Measurements from ENCODE around the gene ELOVL1.

Gene ELOVL1

GRCh38 chr1:43339584-43340232 is 28.1 kb downstream of the ELOVL1 start:
- H3K9me2 ChIP-seq (replicated peaks; ENCODE audit: control insufficient read depth, low read length): no peaks in the 10 kb centered on the region
- H3K4me1 ChIP-seq (ENCODE audit: control insufficient read depth, low read length): no peaks in the 10 kb centered on the region
- no peak overlapping the region for H3K4me2 ChIP-seq (ENCODE audit: low read length)
- no peaks in the 10 kb centered on the region for H3K9me3 ChIP-seq (ENCODE audit: control insufficient read depth, insufficient read depth, low read length)
- H3K27me3 ChIP-seq (ENCODE audit: control insufficient read depth, low read length): peaks cover 2% of the 10 kb centered on the region; the same call in 1 of the 2 replicates
- TF ChIP-seq CTCF (IDR thresholded peaks at IDR 0.05; ENCODE audit: low read depth, low read length, poor library complexity, severe bottlenecking): no peak
- TF ChIP-seq EZH2phosphoT487 (IDR thresholded peaks at IDR 0.05; ENCODE audit: borderline replicate concordance, low read length): no peak
- no peaks in the 10 kb centered on the region for H4K20me1 ChIP-seq (ENCODE audit: control insufficient read depth, insufficient read depth, low read depth, low read length)
- H3K79me2 ChIP-seq (ENCODE audit: control insufficient read depth, low read length): no peaks in the 10 kb centered on the region
- H3K4me3 ChIP-seq (ENCODE audit: low read length): no peak overlapping the region
- no peaks in the 10 kb centered on the region for H3K36me3 ChIP-seq (ENCODE audit: control insufficient read depth, low read length)
- H3K27ac ChIP-seq (ENCODE audit: low read depth, low read length): no peak overlapping the region
- H3F3A ChIP-seq (ENCODE audit: control insufficient read depth, insufficient read depth): no peaks in the 10 kb centered on the region

DNA sequence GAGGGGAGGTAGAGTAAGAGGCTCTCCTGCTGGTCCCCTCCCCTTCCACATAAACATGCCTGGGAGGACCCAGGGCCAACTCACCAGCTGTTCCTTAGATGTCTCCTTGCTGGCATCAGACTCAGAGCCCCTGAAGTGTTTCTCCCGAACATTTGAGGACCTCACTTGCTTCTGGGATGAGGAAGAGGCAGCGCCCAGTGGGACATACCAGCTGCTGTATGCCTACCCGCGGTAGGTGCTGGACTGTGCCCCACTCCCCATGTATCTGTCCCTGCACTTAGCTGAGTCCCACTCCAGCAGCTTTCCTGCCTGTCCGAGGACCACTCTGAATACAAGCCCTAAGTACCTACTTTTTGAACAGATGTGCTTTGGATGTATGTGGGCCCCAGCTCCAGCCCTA is 29.8 kb downstream of the ELOVL1 start:
- no peak overlapping the region for H3K4me2 ChIP-seq (ENCODE audit: low read length)
- peaks cover 2% of the 10 kb centered on the region; the same call in 1 of the 2 replicates for H3K27me3 ChIP-seq (ENCODE audit: control insufficient read depth, low read length)
- no peaks in the 10 kb centered on the region for H3K9me2 ChIP-seq (replicated peaks; ENCODE audit: control insufficient read depth, low read length)
- H3K4me1 ChIP-seq (ENCODE audit: control insufficient read depth, low read length): no peaks in the 10 kb centered on the region
- no peaks in the 10 kb centered on the region for H3F3A ChIP-seq (ENCODE audit: control insufficient read depth, insufficient read depth)
- H4K20me1 ChIP-seq (ENCODE audit: control insufficient read depth, insufficient read depth, low read depth, low read length): no peaks in the 10 kb centered on the region
- H3K36me3 ChIP-seq (ENCODE audit: control insufficient read depth, low read length): no peaks in the 10 kb centered on the region
- H3K79me2 ChIP-seq (ENCODE audit: control insufficient read depth, low read length): no peaks in the 10 kb centered on the region
- H3K27ac ChIP-seq (ENCODE audit: low read depth, low read length): no peak overlapping the region
- H3K9me3 ChIP-seq (ENCODE audit: control insufficient read depth, insufficient read depth, low read length): no peaks in the 10 kb centered on the region
- no peak overlapping the region for H3K4me3 ChIP-seq (ENCODE audit: low read length)
- TF ChIP-seq EZH2phosphoT487 (IDR thresholded peaks at IDR 0.05; ENCODE audit: borderline replicate concordance, low read length) (no peak), CTCF (IDR thresholded peaks at IDR 0.05; ENCODE audit: low read depth, low read length, poor library complexity, severe bottlenecking) (no peak)

GRCh38 chr1:43337588-43337987 is 30.2 kb downstream of the ELOVL1 start, which contains the start of gene MPL:
MPL (plus strand) TSS chr1:43337818; CDS start chr1:43337849, 31 bp downstream.
- Histone ChIP-seq H3K9me2 (replicated peaks; ENCODE audit: control insufficient read depth, low read length) (no peaks in the 10 kb centered on the region), H3K4me1 (ENCODE audit: control insufficient read depth, low read length) (no peaks in the 10 kb centered on the region), H3K4me3 (ENCODE audit: low read length) (no peak within 1 kb of the TSS), H3F3A (ENCODE audit: control insufficient read depth, insufficient read depth) (no peaks in the 10 kb centered on the region), H4K20me1 (ENCODE audit: control insufficient read depth, insufficient read depth, low read depth, low read length) (no peaks in the 10 kb centered on the region), H3K79me2 (ENCODE audit: control insufficient read depth, low read length) (no peaks in the 10 kb centered on the region), H3K36me3 (ENCODE audit: control insufficient read depth, low read length) (no peaks in the 10 kb centered on the region), H3K9me3 (ENCODE audit: control insufficient read depth, insufficient read depth, low read length) (no peaks in the 10 kb centered on the region), H3K27ac (ENCODE audit: low read depth, low read length) (no peak within 1 kb of the TSS), H3K27me3 (ENCODE audit: control insufficient read depth, low read length) (peaks cover 2% of the 10 kb centered on the region; the same call in 1 of the 2 replicates), H3K4me2 (ENCODE audit: low read length) (no peak within 1 kb of the TSS)
- TF ChIP-seq EZH2phosphoT487 (IDR thresholded peaks at IDR 0.05; ENCODE audit: borderline replicate concordance, low read length) (no peak), CTCF (IDR thresholded peaks at IDR 0.05; ENCODE audit: low read depth, low read length, poor library complexity, severe bottlenecking) (no peak)
